Sigmoid colon (tissue), 4 donors: ENCODE measurements around the gene HMX3.

Experiments used
- CTCF ChIP-seq, 4 experiments: fragments of 450-650 bp in 3 of 4; fragments of 200-600 bp in 1 of 4; IDR thresholded peaks; one replicate each; pipeline ENCODE4 v1.5.1; 2016 to 2019; ENCODE audit warnings: antibody characterized with exemption in 4 of 4, mild to moderate bottlenecking in 3 of 4, moderate library complexity in 2 of 4
- EP300 ChIP-seq, 4 donors: sonication (generic); formaldehyde crosslinking; IDR thresholded peaks; one replicate each; pipeline ENCODE4 v1.6.1; 2017; ENCODE audit warnings: antibody characterized with exemption in 4 of 4
- POLR2A ChIP-seq, 2 donors: fragments of 450-650 bp; IDR thresholded peaks; one replicate each; pipeline ENCODE4 v1.6.1; 2016; ENCODE audit warnings: antibody characterized with exemption in 2 of 2, mild to moderate bottlenecking in 2 of 2, moderate library complexity in 2 of 2
- POLR2AphosphoS5 ChIP-seq, 4 donors: sonication (generic); formaldehyde crosslinking; IDR thresholded peaks; one replicate each; pipeline ENCODE4 v1.6.1; 2017; ENCODE audit warnings: antibody characterized with exemption in 4 of 4

GRCh38 chr10:123153486-123154091, 17.8 kb downstream of the HMX3 start:
- TF ChIP-seq CTCF (IDR thresholded peaks at IDR 0.05) (no peak), POLR2AphosphoS5 (IDR thresholded peaks at IDR 0.05) (no peak), EP300 (IDR thresholded peaks at IDR 0.05) (no peak), POLR2A (IDR thresholded peaks at IDR 0.05) (no peak)
